Fibroblast of the aortic adventitia (primary cell): ENCODE results near the gene L3MBTL4. TPM values are rescaled to one million over a fixed set of nuclear protein-coding genes. Genes with fewer than 3 reads are reported as not detected.

Experiments used
- DNase-seq: peaks from one replicate; pipeline ENCODE4 v3.0.0-alpha.2; 2010; ENCODE audit warnings: low read depth
- H3K4me3 ChIP-seq: 2 replicates; pipeline ENCODE4 v1.5.1; 2011; ENCODE audit warnings: low read depth, mild to moderate bottlenecking, control low read depth, low read length, moderate library complexity
- total RNA-seq: library from RNA; depleted of rRNA; stranded (reverse); fragments of >200 nt; gene quantifications from 2 replicates; pipeline ENCODE4 v1.2.3, GENCODE V29; 2012; ENCODE audit warnings: low replicate concordance
- TF ChIP-seq, protein P1 (sequence below): IDR thresholded peaks from 2 replicates; pipeline ENCODE4 v1.5.1; 2011; ENCODE audit warnings: mild to moderate bottlenecking, low read length, control low read depth, inconsistent platforms; ENCODE audit not compliant: insufficient read depth

L3MBTL4 gene
- total RNA-seq, 1 donor: not detected

DNA sequence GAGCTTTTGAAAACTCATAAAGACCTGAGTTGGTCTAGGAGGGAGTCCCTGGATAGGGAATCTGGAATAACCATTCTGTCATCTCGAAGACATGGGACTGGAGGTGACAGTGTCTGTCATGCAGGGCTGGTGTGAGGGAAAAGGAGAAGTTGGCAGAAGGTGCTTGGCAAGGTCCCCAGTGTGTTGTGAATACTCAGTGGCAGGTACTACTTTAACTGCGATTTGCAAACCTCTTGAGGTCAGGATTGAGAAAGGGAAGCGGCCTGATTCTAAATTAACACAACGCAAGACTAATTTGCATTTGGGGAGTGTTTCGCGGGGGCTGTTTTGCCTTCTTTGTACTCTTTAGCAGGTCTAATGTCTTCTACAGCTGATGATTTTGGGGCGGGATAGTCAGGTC lies 442.4 kb downstream of the L3MBTL4 start:
- DNase-seq: no peak
- TF ChIP-seq, protein P1, sequence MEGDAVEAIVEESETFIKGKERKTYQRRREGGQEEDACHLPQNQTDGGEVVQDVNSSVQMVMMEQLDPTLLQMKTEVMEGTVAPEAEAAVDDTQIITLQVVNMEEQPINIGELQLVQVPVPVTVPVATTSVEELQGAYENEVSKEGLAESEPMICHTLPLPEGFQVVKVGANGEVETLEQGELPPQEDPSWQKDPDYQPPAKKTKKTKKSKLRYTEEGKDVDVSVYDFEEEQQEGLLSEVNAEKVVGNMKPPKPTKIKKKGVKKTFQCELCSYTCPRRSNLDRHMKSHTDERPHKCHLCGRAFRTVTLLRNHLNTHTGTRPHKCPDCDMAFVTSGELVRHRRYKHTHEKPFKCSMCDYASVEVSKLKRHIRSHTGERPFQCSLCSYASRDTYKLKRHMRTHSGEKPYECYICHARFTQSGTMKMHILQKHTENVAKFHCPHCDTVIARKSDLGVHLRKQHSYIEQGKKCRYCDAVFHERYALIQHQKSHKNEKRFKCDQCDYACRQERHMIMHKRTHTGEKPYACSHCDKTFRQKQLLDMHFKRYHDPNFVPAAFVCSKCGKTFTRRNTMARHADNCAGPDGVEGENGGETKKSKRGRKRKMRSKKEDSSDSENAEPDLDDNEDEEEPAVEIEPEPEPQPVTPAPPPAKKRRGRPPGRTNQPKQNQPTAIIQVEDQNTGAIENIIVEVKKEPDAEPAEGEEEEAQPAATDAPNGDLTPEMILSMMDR: no peak
- no peak overlapping the region for H3K4me3 ChIP-seq

DNA sequence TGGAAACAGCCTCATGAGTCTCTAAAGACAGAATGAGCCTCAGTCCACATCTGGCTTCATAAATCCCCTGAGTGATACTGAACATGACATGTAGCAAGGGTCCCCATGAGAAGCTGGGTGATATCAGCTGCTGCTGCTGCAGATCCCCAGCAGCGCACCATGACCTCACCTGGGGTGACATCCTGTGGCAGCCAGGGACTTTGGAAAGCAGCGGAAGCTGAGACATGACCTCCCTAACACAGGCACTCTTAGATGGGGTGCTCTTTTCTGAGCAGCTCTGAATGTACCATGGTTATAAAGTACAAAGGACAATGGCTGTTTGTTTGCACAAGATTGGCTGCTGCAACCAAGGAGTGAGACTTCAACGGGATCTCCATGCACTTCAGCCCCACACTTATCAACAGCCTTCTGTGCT lies 444.7 kb downstream of the L3MBTL4 start:
- TF ChIP-seq, protein P1: no peak
- H3K4me3 ChIP-seq: no peak overlapping the region
- no peak for DNase-seq

DNA sequence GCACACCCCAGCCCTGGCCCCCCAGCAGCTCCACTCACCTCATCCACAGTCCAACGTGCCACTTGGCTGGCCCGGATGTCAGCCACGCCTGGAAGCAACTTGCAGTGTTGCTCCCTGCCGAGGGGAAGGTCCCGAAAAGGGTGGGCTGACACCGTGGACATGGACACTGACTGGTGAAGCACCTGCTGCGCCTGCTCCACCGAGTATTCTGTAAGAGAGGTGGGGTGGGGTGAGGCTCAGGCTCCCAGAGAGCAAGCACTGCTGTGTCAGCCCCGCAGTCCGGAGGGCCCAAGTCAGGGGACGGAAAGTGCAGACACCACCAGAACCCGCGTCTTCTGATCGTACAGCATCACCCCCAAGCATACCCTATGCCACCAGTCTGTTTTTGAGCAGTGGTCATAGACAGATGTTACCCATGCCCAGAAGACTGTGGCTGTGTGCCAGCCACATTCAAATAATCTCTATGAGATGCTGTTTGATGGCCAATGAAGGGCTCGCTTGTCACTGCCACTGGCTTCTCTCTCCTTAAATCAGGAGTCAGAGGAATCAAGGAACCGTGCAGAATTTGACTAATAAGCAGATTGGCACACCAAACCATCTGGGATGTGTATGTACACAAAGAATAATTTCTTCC lies 445.2 kb downstream of the L3MBTL4 start:
- H3K4me3 ChIP-seq: no peak overlapping the region
- TF ChIP-seq, protein P1: no peak
- no peak for DNase-seq

DNA sequence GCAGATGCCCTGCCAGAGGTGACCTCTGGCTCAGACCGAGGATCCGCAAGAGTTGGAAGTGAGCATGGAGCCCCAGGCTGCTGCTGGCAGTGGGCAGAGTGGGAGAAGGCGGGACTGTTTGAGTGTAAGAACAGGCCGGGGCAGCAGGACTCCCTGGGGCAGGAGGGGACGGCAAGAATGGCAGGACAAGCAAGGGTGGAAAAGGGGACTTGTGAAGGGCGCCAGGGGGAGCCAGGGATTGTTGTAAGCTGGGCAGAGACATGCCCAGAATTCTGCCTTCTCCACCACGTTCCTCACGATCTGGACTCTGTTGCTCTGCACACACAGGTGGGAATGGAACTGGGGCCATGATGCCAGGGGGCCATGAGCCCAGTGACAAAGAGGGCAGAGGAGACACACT lies 447.0 kb downstream of the L3MBTL4 start:
- no peak for DNase-seq
- TF ChIP-seq, protein P1: no peak
- no peak overlapping the region for H3K4me3 ChIP-seq

DNA sequence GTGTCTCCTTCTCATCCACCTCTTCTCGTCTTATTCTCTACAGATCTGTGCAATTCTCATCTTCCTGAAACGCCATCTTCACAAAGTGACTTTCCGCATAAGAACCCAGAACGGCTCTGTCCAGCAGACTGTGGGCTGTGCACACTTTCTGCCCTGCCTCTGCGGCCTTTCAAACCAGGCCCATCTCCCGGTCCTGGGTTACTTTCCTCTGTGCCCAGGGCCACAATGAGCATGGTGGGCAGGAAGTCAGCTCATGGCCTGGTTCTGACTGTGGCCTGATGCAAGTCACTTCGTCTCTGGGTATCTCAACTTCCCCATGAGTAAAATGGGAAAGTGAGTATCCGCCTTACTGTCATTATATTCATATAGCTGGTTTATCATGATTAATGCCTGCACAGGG lies 447.7 kb downstream of the L3MBTL4 start:
- TF ChIP-seq, protein P1: no peak
- DNase-seq: no peak
- no peak overlapping the region for H3K4me3 ChIP-seq

DNA sequence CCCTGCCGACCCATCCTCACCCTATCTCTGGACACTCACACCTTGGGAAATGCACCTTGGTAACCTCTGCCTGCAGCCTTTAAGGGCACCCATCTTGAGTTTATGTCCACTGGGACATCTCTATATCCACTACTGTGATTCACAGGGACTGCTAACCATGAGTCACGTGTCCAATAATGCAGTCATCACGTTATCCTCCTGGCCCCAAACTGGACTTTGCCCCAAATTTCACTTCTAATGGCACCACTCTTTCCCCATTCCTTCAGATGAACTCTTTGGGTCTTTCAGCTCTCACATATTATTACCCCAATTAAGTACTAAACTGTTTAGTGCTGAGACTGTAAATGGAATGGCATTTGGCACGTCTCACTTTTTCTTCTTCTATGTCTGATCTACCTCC lies 448.2 kb downstream of the L3MBTL4 start:
- TF ChIP-seq, protein P1: no peak
- no peak for DNase-seq
- no peak overlapping the region for H3K4me3 ChIP-seq

DNA sequence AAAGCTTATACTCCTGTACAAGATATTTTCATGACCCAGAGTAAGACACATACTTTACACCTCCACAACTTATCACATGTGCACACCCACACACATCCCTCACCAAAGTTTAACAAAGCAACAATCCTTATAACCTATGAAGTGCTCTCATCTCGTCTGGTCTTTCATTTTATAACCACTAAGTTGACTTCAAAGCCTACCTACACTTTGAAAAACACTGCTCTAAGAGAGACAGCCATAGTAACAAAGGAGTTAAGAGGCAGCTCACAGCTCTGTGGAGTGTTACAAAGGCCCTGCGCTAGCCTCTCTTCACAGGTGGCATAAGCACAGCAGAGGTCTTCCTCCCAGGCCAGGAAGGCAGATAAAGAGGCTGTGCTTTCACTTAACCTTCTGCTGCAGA lies 449.7 kb downstream of the L3MBTL4 start:
- TF ChIP-seq, protein P1: no peak
- H3K4me3 ChIP-seq: no peak overlapping the region
- DNase-seq: no peak
